Activated T-cell treated with anti-CD3 and anti-CD28 coated beads, Interleukin-2, amount 50 U/mL, for 72 hours (primary cell): ENCODE measurements around the gene LIN52. TPM values are rescaled to one million over a fixed set of nuclear protein-coding genes. Genes with fewer than 3 reads are reported as not detected.

Experiments used
- ATAC-seq, 2 donors: fragments of 150-1000 bp; cut with Tn5 transposase; replicated peaks in 1 of 2; 2 replicates each; pipeline ENCODE4 v1.10.0; 2021; ENCODE audit warnings: moderate library complexity in 2 of 2, mild to moderate bottlenecking in 1 of 2
- DNase-seq, 2 donors: peaks; one replicate each; pipeline ENCODE4 v3.0.0; 2021 to 2022; ENCODE audit warnings: mixed read lengths in 1 of 2
- H3K27ac Mint-ChIP-seq: one replicate; pipeline ENCODE4 v1.8.0; 2022; ENCODE audit warnings: mild to moderate bottlenecking, moderate library complexity, mixed read lengths
- H3K27me3 Mint-ChIP-seq: one replicate; pipeline ENCODE4 v1.8.0; 2022; ENCODE audit warnings: low read depth, mixed read lengths
- H3K36me3 Mint-ChIP-seq, 2 donors: one replicate each; pipeline ENCODE4 v1.8.0; 2022; ENCODE audit warnings: mixed read lengths in 2 of 2, mild to moderate bottlenecking in 1 of 2; ENCODE audit not compliant: insufficient read depth in 2 of 2
- H3K4me1 Mint-ChIP-seq: one replicate; pipeline ENCODE4 v1.8.0; 2022; ENCODE audit warnings: low read depth, mixed read lengths
- H3K4me3 Mint-ChIP-seq, 2 donors: one replicate each; pipeline ENCODE4 v1.8.0; 2022; ENCODE audit warnings: mild to moderate bottlenecking in 2 of 2, mixed read lengths in 2 of 2, moderate library complexity in 2 of 2
- H3K9me3 Mint-ChIP-seq, 2 donors: one replicate each; pipeline ENCODE4 v1.8.0; 2022; ENCODE audit warnings: mixed read lengths in 2 of 2
- total RNA-seq, 2 donors: library from RNA; stranded (reverse); gene quantifications; one replicate each; pipeline ENCODE4 v1.2.3, GENCODE V29; 2022

Gene LIN52
- total RNA-seq, 2 donors from 2014 or later = 15.7 to 18.4 TPM

GRCh38 chr14:74249433-74250375 lies 164.9 kb downstream of the LIN52 start:
- Mint-ChIP-seq H3K27ac (no peak overlapping the region), H3K36me3 (no peaks in the 10 kb centered on the region), H3K9me3 (no peaks in the 10 kb centered on the region), H3K4me3 (no peak overlapping the region), H3K4me1 (peaks cover 8% of the 10 kb centered on the region), H3K27me3 (peaks cover 50% of the 10 kb centered on the region)
- DNase-seq (no peak), ATAC-seq (no peak)

Other genes starting within 250 kb of the LIN52 start
- 1 to 10 TPM; 4.3 to 6.4 TPM for gene PTGR2, start 233.1 kb upstream of the LIN52 start, total RNA-seq
- 10 to 100 TPM; 81.9 to 90.6 TPM for gene ZNF410, start 198.1 kb upstream of the LIN52 start, total RNA-seq
- 1 to 10 TPM; 2.7 to 3.1 TPM for gene FAM161B, start 134.9 kb upstream of the LIN52 start, total RNA-seq
- gene COQ6, start 134.7 kb upstream of the LIN52 start, total RNA-seq = 10 to 100 TPM; 20.4 to 21.9 TPM
- gene ENTPD5, start 65.7 kb upstream of the LIN52 start, total RNA-seq = 10 to 100 TPM; 10.9 to 11.7 TPM
- 1 to 10 TPM; 1.4 to 2.1 TPM for gene BBOF1, start 65.6 kb upstream of the LIN52 start, total RNA-seq
- 10 to 100 TPM; 31.5 to 46.8 TPM for gene ALDH6A1, start 503 bp upstream of the LIN52 start, total RNA-seq
- gene VSX2, start 154.5 kb downstream of the LIN52 start, total RNA-seq = not detected
- gene ABCD4, start 218.0 kb downstream of the LIN52 start, total RNA-seq = 10 to 100 TPM; 51.2 to 56.6 TPM